Liver (tissue), 9 donors: ENCODE measurements around the gene CHST12. TPM values are rescaled to one million over a fixed set of nuclear protein-coding genes. Genes with fewer than 3 reads are reported as not detected.
A peak's percentile ranks its signal among the peaks of the same experiment; 100 is the strongest.

ENCODE experiments used
- DNase-seq: peaks from one replicate; pipeline ENCODE4 v3.0.0-alpha.2; 2017; ENCODE audit warnings: low spot score
- H3K27ac ChIP-seq, 2 donors: one replicate each; pipeline ENCODE4 v1.7.0; 2013; ENCODE audit warnings: inconsistent platforms in 2 of 2, low read length in 2 of 2, control low read depth in 1 of 2, low read depth in 1 of 2, mild to moderate bottlenecking in 1 of 2
- H3K27me3 ChIP-seq, 4 donors: one replicate each; pipeline versions ENCODE4 v1.6.1 to v1.7.0; 2013; ENCODE audit warnings: low read length in 3 of 4, inconsistent platforms in 1 of 4, mild to moderate bottlenecking in 1 of 4, moderate library complexity in 1 of 4; ENCODE audit not compliant: control insufficient read depth in 4 of 4, insufficient read depth in 4 of 4
- H3K36me3 ChIP-seq, 4 donors: one replicate each; pipeline versions ENCODE4 v1.6.1 to v1.7.0; 2013; ENCODE audit warnings: low read length in 3 of 4, mild to moderate bottlenecking in 3 of 4, low read depth in 1 of 4, moderate library complexity in 1 of 4; ENCODE audit not compliant: control insufficient read depth in 4 of 4, insufficient read depth in 3 of 4
- H3K4me1 ChIP-seq, 4 donors: one replicate each; pipeline versions ENCODE4 v1.6.1 to v1.7.0; 2013; ENCODE audit warnings: low read length in 3 of 4, mild to moderate bottlenecking in 3 of 4, moderate library complexity in 1 of 4; ENCODE audit not compliant: control insufficient read depth in 4 of 4, insufficient read depth in 4 of 4
- H3K4me3 ChIP-seq, 3 donors: one replicate each; pipeline versions ENCODE4 v1.6.1 to v1.7.0; 2013; ENCODE audit warnings: low read length in 3 of 3, control low read depth in 1 of 3, low read depth in 1 of 3, mild to moderate bottlenecking in 1 of 3
- H3K9ac ChIP-seq, 2 donors: one replicate each; pipeline ENCODE4 v1.7.0; 2013; ENCODE audit warnings: low read length in 2 of 2, mild to moderate bottlenecking in 2 of 2, moderate library complexity in 2 of 2, control low read depth in 1 of 2, low read depth in 1 of 2
- H3K9me3 ChIP-seq, 4 donors: one replicate each; pipeline versions ENCODE4 v1.6.1 to v1.7.0; 2013; ENCODE audit warnings: low read length in 3 of 4; ENCODE audit not compliant: control insufficient read depth in 4 of 4
- FOXA1 ChIP-seq: IDR thresholded peaks from 2 replicates; pipeline ENCODE4 v1.6.1; 2016; ENCODE audit warnings: antibody characterized with exemption
- FOXA2 ChIP-seq: IDR thresholded peaks from 2 replicates; pipeline ENCODE4 v1.6.1; 2016; ENCODE audit warnings: antibody characterized with exemption
- GABPA ChIP-seq, 2 donors: IDR thresholded peaks in 1 of 2; conservative IDR thresholded peaks in 1 of 2; 2 replicates each; pipeline ENCODE4 v1.6.1; 2016; ENCODE audit warnings: antibody characterized with exemption in 2 of 2, mild to moderate bottlenecking in 1 of 2, moderate library complexity in 1 of 2
- HNF4A ChIP-seq, 2 donors: conservative IDR thresholded peaks; 2 replicates each; pipeline ENCODE4 v1.6.1; 2016; ENCODE audit warnings: antibody characterized with exemption in 2 of 2, mild to moderate bottlenecking in 2 of 2
- HNF4G ChIP-seq: IDR thresholded peaks from 2 replicates; pipeline ENCODE4 v1.6.1; 2016; ENCODE audit warnings: antibody characterized with exemption
- RAD21 ChIP-seq, 2 donors: IDR thresholded peaks; 2 replicates each; pipeline ENCODE4 v1.6.1; 2016; ENCODE audit warnings: antibody characterized with exemption in 2 of 2, mild to moderate bottlenecking in 2 of 2
- RXRA ChIP-seq, 2 donors: IDR thresholded peaks; 2 replicates each; pipeline ENCODE4 v1.6.1; 2017 to 2018; ENCODE audit warnings: antibody characterized with exemption in 2 of 2, mild to moderate bottlenecking in 1 of 2
- SP1 ChIP-seq: IDR thresholded peaks from 2 replicates; pipeline ENCODE4 v1.6.1; 2018; ENCODE audit warnings: antibody characterized with exemption, mild to moderate bottlenecking
- TAF1 ChIP-seq: conservative IDR thresholded peaks from 2 replicates; pipeline ENCODE4 v1.6.1; 2016; ENCODE audit warnings: antibody characterized with exemption, mild to moderate bottlenecking
- WGBS: extraction: QIAGEN DNeasy Blood & Tissue Kit; methylation state at CpG from one replicate; pipeline ENCODE4 v1.1.7; 2013; 5-methylcytosine and 5-hydroxymethylcytosine counted together
- polyA plus RNA-seq, 2 donors: library from polyadenylated mRNA; stranded (reverse) in 1 of 2; unstranded in 1 of 2; fragments of 200-250 nt in 1 of 2; fragments of >200 nt in 1 of 2; fragmentation: Nextera tagmentation in 1 of 2; extraction: Ambion mirVana in 1 of 2; gene quantifications; one replicate each; pipeline versions ENCODE4 v1.2.1 to v1.2.3, GENCODE V29; 2013 to 2015
- total RNA-seq, 2 donors: library from RNA; depleted of rRNA; stranded (reverse); fragments of >200 nt; gene quantifications; one replicate each; pipeline ENCODE4 v1.2.3, GENCODE V29; 2014
- TF ChIP-seq, protein P1 (sequence below): IDR thresholded peaks from 2 replicates; pipeline ENCODE4 v1.6.1; 2016; ENCODE audit warnings: antibody characterized with exemption
- TF ChIP-seq, protein P2 (sequence below): IDR thresholded peaks from 2 replicates; pipeline ENCODE4 v1.6.1; 2016; ENCODE audit warnings: antibody characterized with exemption, mild to moderate bottlenecking
- donor health status: healthy.
- donor health status: healthy.
- donor health status: healthy.
- donor health status: healthy.
- donor health status: healthy.

Gene CHST12
- total and polyA plus RNA-seq, 4 donors, result 3.2 to 11.9 (median 5.2) TPM

DNA sequence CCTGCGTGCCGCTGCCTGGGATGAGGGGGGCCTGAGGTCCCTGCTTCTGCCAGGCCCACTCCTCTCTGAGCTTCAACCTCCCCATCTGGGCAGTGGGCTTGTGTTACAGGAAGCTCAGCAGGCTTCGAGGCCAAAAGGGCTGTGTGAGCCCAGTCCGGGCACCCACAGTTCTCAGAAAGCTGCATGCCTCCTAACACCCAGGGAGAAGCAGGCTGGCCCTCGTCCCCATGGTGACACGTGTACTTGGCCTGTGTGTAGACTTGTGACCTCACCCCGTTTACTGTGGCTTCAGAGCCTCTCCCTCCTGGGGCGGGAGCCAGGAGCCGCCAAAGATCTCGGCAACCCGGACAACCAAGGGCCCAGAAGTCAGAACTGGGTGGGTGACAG, 75.0 kb downstream of the CHST12 start:
- WGBS, result 35% methylated on average over 11 of the region's 11 CpGs
- Histone ChIP-seq H3K9me3 (peaks cover 0 to 7% (median 3%) of the 10 kb centered on the region in 4 donors), H3K36me3 (no peaks in the 10 kb centered on the region), H3K27me3 (no peaks in the 10 kb centered on the region), H3K9ac (no peak overlapping the region), H3K27ac (no peak overlapping the region), H3K4me1 (peaks cover 0 to 13% (median 10%) of the 10 kb centered on the region in 4 donors), H3K4me3 (no peak overlapping the region)
- no peak for DNase-seq
- TF ChIP-seq GABPA (IDR thresholded peaks at IDR 0.05 in 1 of 2, conservative IDR thresholded peaks at IDR 0.05 in 1 of 2), result no peak
- peak in 1 of 2 donors; percentile 24 for TF ChIP-seq HNF4A (conservative IDR thresholded peaks at IDR 0.05)

GRCh38 chr7:2478800-2479199, 75.4 kb downstream of the CHST12 start:
- Histone ChIP-seq H3K9ac (no peak overlapping the region), H3K4me1 (peaks cover 0 to 13% (median 10%) of the 10 kb centered on the region in 4 donors), H3K27ac (no peak overlapping the region), H3K27me3 (no peaks in the 10 kb centered on the region), H3K9me3 (peaks cover 0 to 10% (median 3%) of the 10 kb centered on the region in 4 donors), H3K36me3 (no peaks in the 10 kb centered on the region), H3K4me3 (no peak overlapping the region)
- no peak for TF ChIP-seq HNF4A (conservative IDR thresholded peaks at IDR 0.05)
- no peak for TF ChIP-seq GABPA (IDR thresholded peaks at IDR 0.05 in 1 of 2, conservative IDR thresholded peaks at IDR 0.05 in 1 of 2)
- TF ChIP-seq FOXA1, result no peak
- TF ChIP-seq, protein P1, sequence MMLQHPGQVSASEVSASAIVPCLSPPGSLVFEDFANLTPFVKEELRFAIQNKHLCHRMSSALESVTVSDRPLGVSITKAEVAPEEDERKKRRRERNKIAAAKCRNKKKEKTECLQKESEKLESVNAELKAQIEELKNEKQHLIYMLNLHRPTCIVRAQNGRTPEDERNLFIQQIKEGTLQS, result no peak
- no peak for TF ChIP-seq TAF1
- TF ChIP-seq FOXA2, result no peak
- TF ChIP-seq SP1, result no peak
- no peak for TF ChIP-seq RXRA (IDR thresholded peaks at IDR 0.05)
- TF ChIP-seq RAD21 (IDR thresholded peaks at IDR 0.05), result no peak
- TF ChIP-seq, protein P2, sequence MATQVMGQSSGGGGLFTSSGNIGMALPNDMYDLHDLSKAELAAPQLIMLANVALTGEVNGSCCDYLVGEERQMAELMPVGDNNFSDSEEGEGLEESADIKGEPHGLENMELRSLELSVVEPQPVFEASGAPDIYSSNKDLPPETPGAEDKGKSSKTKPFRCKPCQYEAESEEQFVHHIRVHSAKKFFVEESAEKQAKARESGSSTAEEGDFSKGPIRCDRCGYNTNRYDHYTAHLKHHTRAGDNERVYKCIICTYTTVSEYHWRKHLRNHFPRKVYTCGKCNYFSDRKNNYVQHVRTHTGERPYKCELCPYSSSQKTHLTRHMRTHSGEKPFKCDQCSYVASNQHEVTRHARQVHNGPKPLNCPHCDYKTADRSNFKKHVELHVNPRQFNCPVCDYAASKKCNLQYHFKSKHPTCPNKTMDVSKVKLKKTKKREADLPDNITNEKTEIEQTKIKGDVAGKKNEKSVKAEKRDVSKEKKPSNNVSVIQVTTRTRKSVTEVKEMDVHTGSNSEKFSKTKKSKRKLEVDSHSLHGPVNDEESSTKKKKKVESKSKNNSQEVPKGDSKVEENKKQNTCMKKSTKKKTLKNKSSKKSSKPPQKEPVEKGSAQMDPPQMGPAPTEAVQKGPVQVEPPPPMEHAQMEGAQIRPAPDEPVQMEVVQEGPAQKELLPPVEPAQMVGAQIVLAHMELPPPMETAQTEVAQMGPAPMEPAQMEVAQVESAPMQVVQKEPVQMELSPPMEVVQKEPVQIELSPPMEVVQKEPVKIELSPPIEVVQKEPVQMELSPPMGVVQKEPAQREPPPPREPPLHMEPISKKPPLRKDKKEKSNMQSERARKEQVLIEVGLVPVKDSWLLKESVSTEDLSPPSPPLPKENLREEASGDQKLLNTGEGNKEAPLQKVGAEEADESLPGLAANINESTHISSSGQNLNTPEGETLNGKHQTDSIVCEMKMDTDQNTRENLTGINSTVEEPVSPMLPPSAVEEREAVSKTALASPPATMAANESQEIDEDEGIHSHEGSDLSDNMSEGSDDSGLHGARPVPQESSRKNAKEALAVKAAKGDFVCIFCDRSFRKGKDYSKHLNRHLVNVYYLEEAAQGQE, result no peak
- no peak for DNase-seq
- 61% methylated on average over 19 of the region's 19 CpGs for WGBS

DNA sequence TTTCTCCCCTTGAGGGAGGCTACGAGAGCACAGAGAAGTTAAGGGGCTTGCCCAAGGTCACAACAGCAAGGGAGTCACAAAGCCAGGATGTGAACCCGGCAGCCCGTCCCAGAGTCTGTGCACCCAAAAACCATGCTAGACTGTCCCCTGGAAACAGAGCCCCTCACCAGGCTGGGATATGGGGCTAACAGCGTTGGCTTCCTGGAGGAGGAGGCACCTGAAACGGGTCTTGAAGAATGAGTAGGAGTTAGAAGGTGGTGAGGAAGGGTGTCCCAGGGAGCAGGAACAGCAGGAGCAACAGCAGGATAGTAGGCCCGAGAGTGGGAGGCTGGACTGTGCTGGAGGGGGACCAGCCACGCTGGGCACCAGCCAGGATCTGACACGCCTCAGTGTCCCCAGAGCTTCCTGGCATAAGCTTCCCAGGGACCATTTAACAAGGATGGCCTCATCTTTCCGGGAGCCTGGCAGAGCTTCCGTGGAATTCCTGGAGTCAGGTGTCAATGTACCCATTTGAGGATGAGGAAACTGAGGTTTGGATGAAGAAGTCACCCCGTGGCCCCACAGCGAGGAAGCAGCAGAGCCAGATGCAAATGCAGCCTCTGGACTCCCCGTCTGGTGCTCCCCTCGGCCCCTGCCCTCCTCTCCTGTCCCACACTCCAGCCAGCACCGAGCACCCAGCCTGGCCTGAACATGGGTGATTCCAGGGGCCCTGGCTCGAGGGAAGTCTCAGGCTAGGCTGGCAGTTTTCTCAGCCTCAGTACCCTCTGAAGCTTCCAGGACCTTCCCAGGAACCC, 76.1 kb downstream of the CHST12 start:
- Histone ChIP-seq H3K27me3 (no peaks in the 10 kb centered on the region), H3K9me3 (peaks cover 0 to 10% (median 3%) of the 10 kb centered on the region in 4 donors), H3K4me3 (no peak overlapping the region), H3K9ac (no peak overlapping the region), H3K27ac (no peak overlapping the region), H3K4me1 (peaks cover 0 to 13% (median 10%) of the 10 kb centered on the region in 4 donors), H3K36me3 (no peaks in the 10 kb centered on the region)
- TF ChIP-seq HNF4G, result no peak
- DNase-seq, result no peak
- WGBS, result 85% methylated on average over 16 of the region's 16 CpGs
